SU-DHL-6 (cell line): ENCODE data around the gene RGPD3.

Source experiments
- H2AFZ ChIP-seq: fragments of 200-600 bp; sonication (generic); 2 replicates; pipeline ENCODE4 v1.6.1; 2014; ENCODE audit warnings: low read depth, mild to moderate bottlenecking, moderate library complexity, mixed read lengths, antibody characterized with exemption, low read length; ENCODE audit not compliant: severe bottlenecking
- H3F3A ChIP-seq: fragments of 200-600 bp; shearing (Covaris generic); 2 replicates; pipeline ENCODE4 v1.6.0; 2016; ENCODE audit warnings: antibody characterized with exemption, mild to moderate bottlenecking; ENCODE audit not compliant: insufficient read depth
- H3K27ac ChIP-seq: fragments of 200-600 bp; sonication (generic); 2 replicates; pipeline ENCODE4 v1.5.1; 2016; ENCODE audit warnings: low read depth, mild to moderate bottlenecking, low read length, moderate library complexity, mixed read lengths
- H3K27me3 ChIP-seq: fragments of 200-600 bp; sonication (generic), shearing (Covaris generic); 2 replicates; pipeline ENCODE4 v1.6.0; 2014; ENCODE audit warnings: mild to moderate bottlenecking, low read length
- H3K36me3 ChIP-seq: fragments of 200-600 bp; sonication (generic); 2 replicates; pipeline ENCODE4 v1.6.1; 2014; ENCODE audit warnings: mild to moderate bottlenecking, low read length, mixed read lengths
- H3K4me2 ChIP-seq: fragments of 300-600, 200-600 bp; shearing (Covaris generic), sonication (generic); 2 replicates; pipeline ENCODE4 v1.6.0; 2014; ENCODE audit warnings: low read length, low read depth, mild to moderate bottlenecking; ENCODE audit not compliant: poor library complexity, severe bottlenecking
- H3K4me3 ChIP-seq: fragments of 200-600 bp; sonication (generic); 2 replicates; pipeline ENCODE4 v1.5.1; 2014; ENCODE audit warnings: antibody characterized with exemption, low read length, mild to moderate bottlenecking, mixed read lengths; ENCODE audit not compliant: insufficient read depth, poor library complexity, severe bottlenecking
- H3K79me2 ChIP-seq: fragments of 200-600 bp; sonication (generic); 2 replicates; pipeline ENCODE4 v1.6.1; 2014; ENCODE audit warnings: mild to moderate bottlenecking, low read length, moderate library complexity; ENCODE audit not compliant: insufficient read depth
- H3K9ac ChIP-seq: fragments of 200-600 bp; sonication (generic); 2 replicates; pipeline ENCODE4 v1.7.0; 2014; ENCODE audit warnings: mild to moderate bottlenecking, low read length
- H3K9me2 ChIP-seq: fragments of 200-600 bp; sonication (generic); replicated peaks from 2 replicates; pipeline ENCODE4 v1.6.1; 2014; ENCODE audit warnings: low read length; ENCODE audit not compliant: insufficient read depth
- H3K9me3 ChIP-seq: fragments of 200-600 bp; sonication (generic); 2 replicates; pipeline ENCODE4 v1.6.1; 2014; ENCODE audit warnings: low read length, mixed read lengths; ENCODE audit not compliant: insufficient read depth
- H4K20me1 ChIP-seq: fragments of 200-600 bp; sonication (generic); 2 replicates; pipeline ENCODE4 v1.6.1; 2014; ENCODE audit warnings: low read depth, mild to moderate bottlenecking, antibody characterized with exemption, low read length, moderate library complexity, mixed read lengths
- EZH2phosphoT487 ChIP-seq: fragments of 200-600 bp; sonication (generic), shearing (Covaris generic); conservative IDR thresholded peaks from 2 replicates; pipeline ENCODE4 v1.6.1; 2018; ENCODE audit warnings: mild to moderate bottlenecking, antibody characterized with exemption, low read length, moderate library complexity, mixed read lengths
- TF ChIP-seq, protein P1 (sequence below): fragments of 200-600 bp; sonication (generic); IDR thresholded peaks from one replicate; pipeline ENCODE4 v1.5.1; 2017; ENCODE audit warnings: antibody characterized with exemption, mild to moderate bottlenecking, low read length, moderate library complexity; ENCODE audit not compliant: insufficient read depth, poor library complexity, severe bottlenecking

The RGPD3 gene

DNA sequence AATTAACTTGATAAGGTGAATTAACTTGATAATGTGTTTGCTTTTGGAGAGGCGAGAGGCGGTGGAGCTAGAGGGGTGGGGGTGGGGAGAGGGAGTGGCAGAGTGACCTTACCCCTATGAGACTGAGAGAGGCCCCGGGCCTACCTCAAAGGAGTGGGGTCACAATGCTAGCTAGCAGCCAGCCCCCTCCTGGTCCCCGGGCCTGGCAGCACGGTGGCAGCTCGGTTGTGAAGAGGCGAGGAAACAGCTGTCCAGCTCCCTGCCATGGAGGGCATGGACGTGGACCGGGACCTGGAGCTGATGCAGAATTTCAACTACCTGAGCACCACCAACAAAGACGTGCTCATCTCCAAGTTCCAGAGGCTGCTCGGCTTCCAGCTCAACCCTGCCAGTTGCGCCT lies 123.9 kb downstream of the RGPD3 start:
- H2AFZ ChIP-seq, result no peak overlapping the region
- no peaks in the 10 kb centered on the region for H3K9me3 ChIP-seq
- H3K27me3 ChIP-seq, result no peaks in the 10 kb centered on the region
- H3K4me2 ChIP-seq, result no peak overlapping the region
- no peaks in the 10 kb centered on the region for H3K79me2 ChIP-seq
- no peaks in the 10 kb centered on the region for H3K9me2 ChIP-seq
- no peak overlapping the region for H3K27ac ChIP-seq
- H3F3A ChIP-seq, result no peaks in the 10 kb centered on the region
- H3K4me3 ChIP-seq, result no peak overlapping the region
- no peaks in the 10 kb centered on the region for H4K20me1 ChIP-seq
- TF ChIP-seq, protein P1, sequence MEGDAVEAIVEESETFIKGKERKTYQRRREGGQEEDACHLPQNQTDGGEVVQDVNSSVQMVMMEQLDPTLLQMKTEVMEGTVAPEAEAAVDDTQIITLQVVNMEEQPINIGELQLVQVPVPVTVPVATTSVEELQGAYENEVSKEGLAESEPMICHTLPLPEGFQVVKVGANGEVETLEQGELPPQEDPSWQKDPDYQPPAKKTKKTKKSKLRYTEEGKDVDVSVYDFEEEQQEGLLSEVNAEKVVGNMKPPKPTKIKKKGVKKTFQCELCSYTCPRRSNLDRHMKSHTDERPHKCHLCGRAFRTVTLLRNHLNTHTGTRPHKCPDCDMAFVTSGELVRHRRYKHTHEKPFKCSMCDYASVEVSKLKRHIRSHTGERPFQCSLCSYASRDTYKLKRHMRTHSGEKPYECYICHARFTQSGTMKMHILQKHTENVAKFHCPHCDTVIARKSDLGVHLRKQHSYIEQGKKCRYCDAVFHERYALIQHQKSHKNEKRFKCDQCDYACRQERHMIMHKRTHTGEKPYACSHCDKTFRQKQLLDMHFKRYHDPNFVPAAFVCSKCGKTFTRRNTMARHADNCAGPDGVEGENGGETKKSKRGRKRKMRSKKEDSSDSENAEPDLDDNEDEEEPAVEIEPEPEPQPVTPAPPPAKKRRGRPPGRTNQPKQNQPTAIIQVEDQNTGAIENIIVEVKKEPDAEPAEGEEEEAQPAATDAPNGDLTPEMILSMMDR, result no peak
- no peak for TF ChIP-seq EZH2phosphoT487
- H3K36me3 ChIP-seq, result no peaks in the 10 kb centered on the region
- no peak overlapping the region for H3K9ac ChIP-seq

DNA sequence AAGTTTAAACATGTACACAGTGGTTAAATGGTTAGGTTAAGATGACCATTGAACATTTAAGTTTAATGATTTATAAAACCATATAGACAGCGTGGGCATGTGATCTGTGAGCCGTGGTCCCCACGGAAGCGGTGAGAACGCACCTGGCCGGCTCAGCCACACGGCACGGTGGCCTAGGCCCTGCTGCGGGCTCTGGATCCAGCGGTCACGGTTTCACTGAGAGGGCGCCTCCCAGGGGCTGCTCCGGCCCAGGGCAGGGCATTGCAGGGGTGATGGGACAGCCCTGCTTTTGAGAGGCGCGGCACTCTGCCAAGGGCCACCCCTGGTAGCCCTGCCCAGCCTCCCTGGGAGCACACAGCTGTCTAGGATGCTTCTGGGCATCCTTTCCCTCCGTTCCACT lies 124.9 kb downstream of the RGPD3 start:
- Histone ChIP-seq H2AFZ (no peak overlapping the region), H3K27me3 (no peaks in the 10 kb centered on the region), H3K9ac (no peak overlapping the region), H3K36me3 (no peaks in the 10 kb centered on the region), H3K9me3 (no peaks in the 10 kb centered on the region), H3K9me2 (no peaks in the 10 kb centered on the region), H3K4me2 (no peak overlapping the region), H4K20me1 (no peaks in the 10 kb centered on the region), H3F3A (no peaks in the 10 kb centered on the region), H3K27ac (no peak overlapping the region), H3K79me2 (no peaks in the 10 kb centered on the region), H3K4me3 (no peak overlapping the region)
- TF ChIP-seq, protein P1, result no peak
- no peak for TF ChIP-seq EZH2phosphoT487

DNA sequence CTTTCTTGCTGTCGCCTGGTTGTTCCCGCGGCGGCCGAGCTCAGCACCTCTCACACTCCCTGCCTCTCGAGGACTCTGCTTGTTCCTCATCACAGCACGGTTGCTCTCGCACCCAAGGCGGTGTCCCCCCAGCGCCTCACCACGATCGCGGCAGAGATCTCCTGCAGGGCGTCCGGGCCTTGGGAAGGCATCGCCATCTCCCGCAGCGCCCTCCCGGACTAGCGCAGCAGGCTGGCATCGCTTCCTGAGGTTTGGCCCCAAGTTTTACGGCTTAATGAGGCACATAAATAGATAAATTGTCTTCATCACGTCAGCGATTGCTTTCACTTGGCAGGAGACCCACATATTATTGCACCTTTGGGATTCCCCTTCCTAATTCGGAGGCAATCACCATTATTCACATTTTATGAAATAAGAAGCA lies 125.4 kb downstream of the RGPD3 start:
- Histone ChIP-seq H2AFZ (no peak overlapping the region), H3K4me2 (no peak overlapping the region), H3K27ac (no peak overlapping the region), H3K36me3 (no peaks in the 10 kb centered on the region), H3F3A (no peaks in the 10 kb centered on the region), H3K9me2 (no peaks in the 10 kb centered on the region), H3K4me3 (no peak overlapping the region), H3K9ac (no peak overlapping the region), H3K27me3 (no peaks in the 10 kb centered on the region), H3K9me3 (no peaks in the 10 kb centered on the region), H4K20me1 (no peaks in the 10 kb centered on the region), H3K79me2 (no peaks in the 10 kb centered on the region)
- TF ChIP-seq, protein P1, result no peak
- no peak for TF ChIP-seq EZH2phosphoT487

DNA sequence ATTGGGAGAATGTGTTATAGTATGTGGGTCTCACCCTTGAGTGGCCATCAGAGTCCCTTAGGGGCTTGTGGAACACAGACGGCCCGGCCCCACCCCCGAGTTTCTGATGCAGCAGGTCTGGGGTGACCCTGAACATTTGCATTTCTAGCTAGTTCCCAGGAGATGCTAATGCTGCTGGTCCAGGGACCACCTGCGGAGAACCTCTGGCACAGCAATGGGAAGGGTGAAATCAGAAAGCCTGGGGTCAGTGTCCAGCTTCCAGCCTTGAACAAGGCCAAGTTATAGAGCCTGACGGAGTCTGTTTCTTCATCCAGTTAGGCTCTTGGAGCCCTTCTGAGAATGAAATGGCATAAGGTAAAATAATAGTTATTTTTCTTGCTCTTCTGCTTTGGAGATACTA lies 126.5 kb downstream of the RGPD3 start:
- Histone ChIP-seq H3K9me3 (no peaks in the 10 kb centered on the region), H3K9ac (no peak overlapping the region), H3F3A (no peaks in the 10 kb centered on the region), H3K79me2 (no peaks in the 10 kb centered on the region), H3K36me3 (no peaks in the 10 kb centered on the region), H4K20me1 (no peaks in the 10 kb centered on the region), H3K4me3 (no peak overlapping the region), H3K4me2 (no peak overlapping the region), H3K9me2 (no peaks in the 10 kb centered on the region), H3K27ac (no peak overlapping the region), H3K27me3 (no peaks in the 10 kb centered on the region), H2AFZ (no peak overlapping the region)
- TF ChIP-seq, protein P1, result no peak
- TF ChIP-seq EZH2phosphoT487, result no peak
